Peyer's patch (tissue), 4 donors: ENCODE data around the gene PTX3.

Source experiments
- CTCF ChIP-seq, 6 experiments: fragments of 450-650 bp in 4 of 6; fragments of 200-600 bp in 2 of 6; sonication (generic) in 1 of 6; IDR thresholded peaks; one replicate each; pipeline ENCODE4 v1.5.1; 2017 to 2019; ENCODE audit warnings: antibody characterized with exemption in 6 of 6, mild to moderate bottlenecking in 3 of 6, moderate library complexity in 1 of 6
- POLR2A ChIP-seq, 2 donors: fragments of 450-650 bp; IDR thresholded peaks; one replicate each; pipeline ENCODE4 v1.5.1; 2017; ENCODE audit warnings: antibody characterized with exemption in 2 of 2, mild to moderate bottlenecking in 2 of 2, moderate library complexity in 2 of 2

GRCh38 chr3:157459706-157460105, 23.1 kb downstream of the PTX3 start:
- TF ChIP-seq CTCF (IDR thresholded peaks at IDR 0.05) (no peak), POLR2A (IDR thresholded peaks at IDR 0.05) (no peak)
